H1 (cell line): ENCODE measurements around the gene CDC26. TPM values are rescaled to one million over a fixed set of nuclear protein-coding genes. Genes with fewer than 3 reads are reported as not detected.

Experiments used
- CTCF ChIA-PET: fragments of 300-600 bp; sonication (Branson Sonifier 250); formaldehyde crosslinking; loops from one replicate; lab custom pipeline; 2021; ENCODE audit not compliant: partially characterized antibody; lab: Charles Lee
- POLR2A ChIA-PET: fragments of 300-600 bp; sonication (Branson Sonifier 250); formaldehyde crosslinking; loops from one replicate; lab custom pipeline; 2021; ENCODE audit warnings: inconsistent platforms; ENCODE audit not compliant: partially characterized antibody; lab: Charles Lee
- DNase-seq, 2 experiments: peaks; one replicate each; pipeline versions ENCODE4 v3.0.0 to v3.0.0-alpha.2; 2010 to 2022; ENCODE audit warnings: low spot score in 2 of 2, low read depth in 1 of 2, mixed read lengths in 1 of 2
- FAIRE-seq: peaks from 2 replicates; lab custom pipeline; 2011; peaks lifted over from hg19 to GRCh38; lab: Jason Lieb, UNC
- H2AFZ ChIP-seq: 2 replicates; pipeline ENCODE4 v1.8.1; 2012; ENCODE audit warnings: low read length, inconsistent platforms
- H2AK5ac ChIP-seq: 2 replicates; pipeline ENCODE4 v1.6.1; 2013; ENCODE audit warnings: low read depth, low read length
- H2BK120ac ChIP-seq: replicated peaks from 2 replicates; pipeline ENCODE3; 2013; ENCODE audit warnings: low read depth, low read length, inconsistent platforms
- H2BK12ac ChIP-seq: 2 replicates; pipeline ENCODE4 v1.6.1; 2013; ENCODE audit warnings: low read depth, low read length
- H2BK15ac ChIP-seq: 2 replicates; pipeline ENCODE4 v1.6.1; 2013; ENCODE audit warnings: low read length
- H2BK20ac ChIP-seq: 2 replicates; pipeline ENCODE4 v1.6.1; 2013; ENCODE audit warnings: low read length
- H2BK5ac ChIP-seq: 2 replicates; pipeline ENCODE4 v1.6.1; 2013; ENCODE audit warnings: low read depth, low read length
- H3K14ac ChIP-seq: 2 replicates; pipeline ENCODE4 v1.6.1; 2013; ENCODE audit warnings: inconsistent platforms; ENCODE audit not compliant: insufficient read length
- H3K18ac ChIP-seq: 2 replicates; pipeline ENCODE4 v1.6.1; 2013; ENCODE audit warnings: low read length; ENCODE audit errors: extremely low read depth
- H3K23ac ChIP-seq: 2 replicates; pipeline ENCODE4 v1.6.1; 2013; ENCODE audit warnings: inconsistent platforms; ENCODE audit not compliant: insufficient read length
- H3K23me2 ChIP-seq: 2 replicates; pipeline ENCODE4 v1.6.1; 2013; ENCODE audit warnings: low read depth, low read length
- H3K27ac ChIP-seq: 2 replicates; pipeline ENCODE4 v1.6.1; 2011; ENCODE audit warnings: low read depth, low read length, inconsistent platforms
- H3K27me3 ChIP-seq, 4 experiments: replicated peaks in 1 of 4; 1 replicate in 1 of 4; 2 replicates in 3 of 4; pipeline versions ENCODE4 v1.6.1 to v1.8.1; 2011 to 2013; ENCODE audit warnings: low read length in 3 of 4, mild to moderate bottlenecking in 3 of 4, inconsistent platforms in 2 of 4, mixed read lengths in 2 of 4, moderate library complexity in 1 of 4; ENCODE audit not compliant: control insufficient read depth in 3 of 4, insufficient read depth in 3 of 4; ENCODE audit errors: extremely low read depth in 1 of 4
- H3K36me3 ChIP-seq, 4 experiments: 2 replicates each; pipeline versions ENCODE4 v1.6.1 to v1.8.1; 2011 to 2013; ENCODE audit warnings: mild to moderate bottlenecking in 4 of 4, low read length in 3 of 4, moderate library complexity in 2 of 4, control low read depth in 1 of 4, inconsistent platforms in 1 of 4; ENCODE audit not compliant: insufficient read depth in 4 of 4, control insufficient read depth in 2 of 4
- H3K4ac ChIP-seq: replicated peaks from 2 replicates; pipeline ENCODE3; 2013; ENCODE audit warnings: low read length, low read depth, mixed read lengths, inconsistent platforms; ENCODE audit not compliant: insufficient read length
- H3K4me1 ChIP-seq, 4 experiments: replicated peaks in 1 of 4; 1 replicate in 1 of 4; 2 replicates in 3 of 4; pipeline versions ENCODE4 v1.6.1 to v1.8.1; 2011 to 2013; ENCODE audit warnings: low read length in 3 of 4, inconsistent platforms in 2 of 4, mixed read lengths in 1 of 4; ENCODE audit not compliant: insufficient read depth in 4 of 4, control insufficient read depth in 3 of 4
- H3K4me2 ChIP-seq, 2 experiments: 2 replicates each; pipeline versions ENCODE4 v1.6.1 to v1.8.1; 2011 to 2013; ENCODE audit warnings: low read depth in 2 of 2, low read length in 2 of 2, control low read depth in 1 of 2, inconsistent platforms in 1 of 2, mild to moderate bottlenecking in 1 of 2; ENCODE audit not compliant: insufficient read depth in 1 of 2
- H3K4me3 ChIP-seq, 4 experiments: fragments of 200-600, 300-600 bp in 1 of 4; sonication (generic), shearing (Covaris generic), sonication (Bioruptor Twin) in 1 of 4; 2 replicates each; pipeline versions ENCODE4 v1.5.1 to v1.8.1; 2011 to 2016; ENCODE audit warnings: low read length in 4 of 4, low read depth in 3 of 4, control low read depth in 2 of 4, inconsistent platforms in 2 of 4, mild to moderate bottlenecking in 2 of 4, mixed read lengths in 1 of 4, moderate library complexity in 1 of 4; ENCODE audit not compliant: insufficient read depth in 2 of 4; ENCODE audit errors: extremely low read depth in 1 of 4
- H3K56ac ChIP-seq: replicated peaks from 2 replicates; pipeline ENCODE3; 2013; ENCODE audit warnings: low read depth, mild to moderate bottlenecking, mixed read lengths, low read length, inconsistent platforms; ENCODE audit not compliant: insufficient read length
- H3K79me1 ChIP-seq: 2 replicates; pipeline ENCODE4 v1.6.1; 2013; ENCODE audit warnings: low read depth, low read length, control low read depth
- H3K79me2 ChIP-seq, 2 experiments: 2 replicates each; pipeline versions ENCODE4 v1.6.1 to v1.8.1; 2012 to 2013; ENCODE audit warnings: low read length in 2 of 2, mild to moderate bottlenecking in 2 of 2, inconsistent platforms in 1 of 2; ENCODE audit not compliant: insufficient read depth in 2 of 2, control insufficient read depth in 1 of 2
- H3K9ac ChIP-seq, 4 experiments: replicated peaks in 1 of 4; 1 replicate in 1 of 4; 2 replicates in 3 of 4; pipeline versions ENCODE4 v1.6.1 to v1.8.1; 2011 to 2013; ENCODE audit warnings: low read depth in 3 of 4, low read length in 3 of 4, control low read depth in 2 of 4, mild to moderate bottlenecking in 2 of 4, moderate library complexity in 2 of 4, inconsistent platforms in 1 of 4; ENCODE audit errors: extremely low read depth in 1 of 4
- H3K9me3 ChIP-seq, 2 experiments: 2 replicates each; pipeline versions ENCODE4 v1.6.1 to v1.8.1; 2012 to 2013; ENCODE audit warnings: mild to moderate bottlenecking in 2 of 2, moderate library complexity in 2 of 2, control low read depth in 1 of 2, inconsistent platforms in 1 of 2, low read depth in 1 of 2, low read length in 1 of 2, mixed read lengths in 1 of 2; ENCODE audit not compliant: insufficient read depth in 2 of 2
- H4K20me1 ChIP-seq, 2 experiments: replicated peaks in 1 of 2; 2 replicates each; pipeline versions ENCODE3 to v1.8.1; 2011 to 2013; ENCODE audit warnings: inconsistent platforms in 2 of 2, low read length in 2 of 2, mild to moderate bottlenecking in 1 of 2; ENCODE audit not compliant: insufficient read depth in 2 of 2, control insufficient read depth in 1 of 2
- H4K5ac ChIP-seq: 2 replicates; pipeline ENCODE4 v1.6.1; 2013; ENCODE audit warnings: low read length, low read depth, mixed read lengths, inconsistent platforms; ENCODE audit not compliant: insufficient read length
- H4K8ac ChIP-seq: 2 replicates; pipeline ENCODE4 v1.8.0; 2013; ENCODE audit warnings: mild to moderate bottlenecking, moderate library complexity, low read length, inconsistent platforms; ENCODE audit not compliant: insufficient read depth; ENCODE audit errors: extremely low read depth
- H4K91ac ChIP-seq: replicated peaks from 2 replicates; pipeline ENCODE3; 2013; ENCODE audit warnings: low read length, mixed read lengths, inconsistent platforms; ENCODE audit not compliant: insufficient read length
- CTBP2 ChIP-seq: IDR thresholded peaks from 2 replicates; pipeline ENCODE4 v1.7.0; 2011; ENCODE audit warnings: borderline replicate concordance, mild to moderate bottlenecking, moderate library complexity, mixed read lengths, low read length; ENCODE audit not compliant: insufficient read depth, insufficient read length
- FOSL1 ChIP-seq: IDR thresholded peaks from 2 replicates; pipeline ENCODE4 v1.6.1; 2011; ENCODE audit warnings: mild to moderate bottlenecking, low read depth, low read length, moderate library complexity; ENCODE audit not compliant: insufficient read depth
- JUND ChIP-seq: IDR thresholded peaks from 2 replicates; pipeline ENCODE4 v1.6.1; 2011; ENCODE audit warnings: mild to moderate bottlenecking, improper control_type of control experiment, low read length
- PHF8 ChIP-seq: fragments of 200-600 bp; sonication (generic); conservative IDR thresholded peaks from 2 replicates; pipeline ENCODE4 v1.7.1; 2012; ENCODE audit warnings: low read depth, mild to moderate bottlenecking, inconsistent platforms, low read length, moderate library complexity
- RAD21 ChIP-seq, 2 experiments: IDR thresholded peaks in 1 of 2; conservative IDR thresholded peaks in 1 of 2; 2 replicates each; pipeline ENCODE4 v1.6.1; 2011; ENCODE audit warnings: low read depth in 2 of 2, low read length in 2 of 2, improper control_type of control experiment in 1 of 2, inconsistent platforms in 1 of 2, mild to moderate bottlenecking in 1 of 2, moderate library complexity in 1 of 2
- WGBS, 2 experiments: shearing (Covaris generic) in 1 of 2; methylation state at CpG; one replicate each; pipeline versions ENCODE4 v1.1.6 to v1.1.7; 2013 to 2015; ENCODE audit warnings: low lambda C conversion rate in 2 of 2, mixed read lengths in 2 of 2, inconsistent platforms in 1 of 2, low coverage in 1 of 2, missing lambda C conversion rate in 1 of 2; ENCODE audit not compliant: insufficient replicate concordance in 2 of 2, insufficient coverage in 1 of 2, insufficient read length in 1 of 2; ENCODE audit errors: extremely low coverage in 1 of 2, missing lambda C conversion rate in 1 of 2; 5-methylcytosine and 5-hydroxymethylcytosine counted together
- polyA plus RNA-seq, 7 experiments: library from polyadenylated mRNA; depleted of rRNA in 3 of 7; stranded (reverse) in 5 of 7; unstranded in 2 of 7; fragments of >200 nt in 5 of 7; fragments of 200-250 nt in 2 of 7; gene quantifications; 1 replicate in 5 of 7; 2 replicates in 1 of 7; 4 replicates in 1 of 7; pipeline versions ENCODE4 v1.2.1 to v1.2.3, GENCODE V29; 2011 to 2013; ENCODE audit warnings: missing spikeins in 2 of 7, mixed read lengths in 2 of 7
- total RNA-seq: library from RNA; stranded (reverse); fragmentation: NEBNext Ultra II Directional; extraction: Animal tissue kit (Norgen Biotek cat#: 25700); gene quantifications from 2 replicates; pipeline ENCODE4 v1.2.1, GENCODE V29; 2021

The CDC26 gene
- total and polyA plus RNA-seq, 2 of the 8 experiments (the other 6 are each of a cell fraction or from before 2014, with no cell fraction given): 31.5 to 41.9 TPM

- Histone ChIP-seq H4K5ac (no peak overlapping the region), H4K20me1 (no peaks in the 10 kb centered on the region), H2BK20ac (no peak overlapping the region), H4K8ac (no peak overlapping the region), H3K4me3 (no peak overlapping the region), H3K27ac (no peak overlapping the region), H3K4me2 (no peak overlapping the region), H4K91ac (no peak overlapping the region), H2BK5ac (no peak overlapping the region), H2AK5ac (no peak overlapping the region), H3K36me3 (no peaks in the 10 kb centered on the region), H3K27me3 (peaks cover 0 to 2% (median under 1%) of the 10 kb centered on the region in 4 experiments; a peak in 2 of 7 replicates), H3K4ac (no peak overlapping the region), H2BK12ac (no peak overlapping the region), H3K18ac (no peak overlapping the region), H3K56ac (no peak overlapping the region), H2BK120ac (no peak overlapping the region), H3K14ac (no peak overlapping the region), H2AFZ (no peak overlapping the region), H3K23ac (no peak overlapping the region), H3K23me2 (no peaks in the 10 kb centered on the region; the same call in 1 of the 2 replicates), H3K79me1 (no peaks in the 10 kb centered on the region), H3K79me2 (no peaks in the 10 kb centered on the region), H3K9me3 (no peaks in the 10 kb centered on the region), H2BK15ac (no peak overlapping the region), H3K4me1 (no peaks in the 10 kb centered on the region), H3K9ac (no peak overlapping the region)
- DNase-seq: no peak
- 78% methylated on average over 6 of the region's 6 CpGs; no CpG with 5 or more reads in 1 of the 2 experiments for WGBS, 2 experiments
- TF ChIP-seq RAD21 (IDR thresholded peaks at IDR 0.05 in 1 of 2, conservative IDR thresholded peaks at IDR 0.05 in 1 of 2; ENCODE audit: low read depth in 2 of 2, low read length in 2 of 2) (no peak), PHF8 (no peak), JUND (no peak), FOSL1 (no peak), CTBP2 (no peak)
- ChIA-PET CTCF (interaction anchor here (0.9 kb wide), 1 partner anchor 13 kb away, joined by 3 read pairs; no protein-coding TSS in a partner anchor), POLR2A (no interaction called here)
- no peak for FAIRE-seq
Measured at GRCh38 chr9:113322671-113323070, 47.3 kb upstream of the CDC26 start.
